ENCODE results near the gene RAB11FIP4.

GRCh38 chr17:31582151-31582907, 190.9 kb downstream of the RAB11FIP4 start:
- TF ChIP-seq CTCF (IDR thresholded peaks at IDR 0.05; ENCODE audit: low read depth, low read length) (no peak), MAX (IDR thresholded peaks at IDR 0.05; ENCODE audit: low read depth, low read length) (no peak), POLR2A (IDR thresholded peaks at IDR 0.05; ENCODE audit: extremely low read depth, insufficient read length) (no peak), MYC (IDR thresholded peaks at IDR 0.05; ENCODE audit: low read depth, low read length) (no peak)

All from NB4 (cell line).